ENCODE results near the gene TMEM69.

- TF ChIP-seq MYC (IDR thresholded peaks at IDR 0.05; ENCODE audit: borderline replicate concordance, low read length), result no peak
- TF ChIP-seq EP300 (IDR thresholded peaks at IDR 0.05), result no peak
- no peak for TF ChIP-seq CHD2 (IDR thresholded peaks at IDR 0.05; ENCODE audit: low read length, partially characterized antibody)
- TF ChIP-seq CTCF (IDR thresholded peaks at IDR 0.05), result no peak
- no peak for TF ChIP-seq POLR2A (IDR thresholded peaks at IDR 0.05; ENCODE audit: low read length)
- no peak for TF ChIP-seq PBX3 (IDR thresholded peaks at IDR 0.05)
- TF ChIP-seq ESRRA (IDR thresholded peaks at IDR 0.05; ENCODE audit: borderline replicate concordance, low read length), result no peak
- no peak for TF ChIP-seq MAX (IDR thresholded peaks at IDR 0.05)
- TF ChIP-seq HMGXB4 (CRISPR knock-in tag; IDR thresholded peaks at IDR 0.05; ENCODE audit: borderline replicate concordance), result no peak
- no peak for TF ChIP-seq EHMT2 (IDR thresholded peaks at IDR 0.05; ENCODE audit: low read depth)
- TF ChIP-seq RAD21 (conservative IDR thresholded peaks at IDR 0.05 in 1 of 2, IDR thresholded peaks at IDR 0.05 in 1 of 2), result no peak
- TF ChIP-seq USF2 (IDR thresholded peaks at IDR 0.05), result no peak
- no peak for TF ChIP-seq JUN (IDR thresholded peaks at IDR 0.05)
These were observed 29.8 kb upstream of the TMEM69 start for GRCh38 chr1:45658171-45658570.

Measured in A549 (cell line).